ENCODE results near the gene MYO1E. TPM values are rescaled to one million over a fixed set of nuclear protein-coding genes. Genes with fewer than 3 reads are reported as not detected.

MYO1E gene
- total and polyA plus RNA-seq, 2 of the 4 experiments (the other 2 are of a cell fraction), result 13.4 to 37.3 TPM

DNA sequence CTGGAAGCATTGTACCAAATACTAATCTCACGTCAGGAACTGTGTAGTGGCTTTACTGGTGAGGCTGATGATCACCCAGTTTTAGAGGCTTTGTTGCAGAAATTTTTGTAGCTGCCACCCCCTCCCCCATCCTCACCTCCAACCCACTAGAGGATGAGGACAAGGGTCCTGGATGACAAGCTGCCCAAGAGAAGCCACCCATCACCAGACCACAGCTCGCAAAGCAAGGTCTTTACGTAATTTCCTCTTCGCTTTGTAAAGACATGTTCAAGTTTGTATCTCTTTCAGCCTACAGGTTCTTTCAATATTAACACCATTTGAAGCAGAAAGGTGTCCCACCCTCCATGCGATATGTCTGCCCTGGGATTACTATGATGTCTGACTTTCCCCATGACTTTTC is 91.8 kb downstream of the MYO1E start:
- Histone ChIP-seq H3K36me3 (ENCODE audit: control insufficient read depth, insufficient read depth, low read length) (no peaks in the 10 kb centered on the region), H4K8ac (ENCODE audit: low read depth in 2 of 2, low read length in 2 of 2) (no peak overlapping the region)
- in situ Hi-C loops (cut with MboI; ENCODE audit: low sequenced_read_pairs), result no loop called here

More for the DNA sequence above, 91.8 kb downstream of the MYO1E start:
- Histone ChIP-seq H3K4me1 (ENCODE audit: control insufficient read depth, insufficient read depth, low read length) (peaks cover 2% of the 10 kb centered on the region; the same call in 1 of the 2 replicates), H3K4me2 (ENCODE audit: low read depth, low read length) (no peak overlapping the region), H2AK9ac (replicated peaks; ENCODE audit: low read depth, low read length, poor library complexity) (no peak overlapping the region), H3K27me3 (ENCODE audit: control insufficient read depth, insufficient read depth, low read length) (no peaks in the 10 kb centered on the region), H3K4me3 (ENCODE audit: insufficient read depth, low read depth, low read length) (no peak overlapping the region), H3K18ac (ENCODE audit: low read depth, low read length) (no peak overlapping the region), H2AK5ac (ENCODE audit: low read depth, low read length) (no peak overlapping the region), H3K9me3 (ENCODE audit: control insufficient read depth, insufficient read depth, low read length) (no peaks in the 10 kb centered on the region), H4K20me1 (ENCODE audit: insufficient read depth, low read length) (peaks cover 8% of the 10 kb centered on the region; the same call in 1 of the 2 replicates), H2BK15ac (ENCODE audit: low read depth, low read length) (no peak overlapping the region), H3K9me1 (ENCODE audit: insufficient read depth, low read length) (peaks cover 13% of the 10 kb centered on the region), H2BK5ac (ENCODE audit: low read depth, low read length, poor library complexity, severe bottlenecking) (no peak overlapping the region), H3K9ac (ENCODE audit: low read depth, low read length) (no peak overlapping the region), H4K5ac (ENCODE audit: low read depth, low read length) (no peak overlapping the region), H4K91ac (ENCODE audit: insufficient read depth, low read depth, low read length) (no peak overlapping the region), H3K14ac (replicated peaks; ENCODE audit: low read depth, low read length) (no peak overlapping the region), H3K4ac (ENCODE audit: low read depth, low read length) (no peak overlapping the region), H3K56ac (ENCODE audit: extremely low read depth, insufficient read depth, low read length) (no peak overlapping the region), H3K27ac (ENCODE audit: insufficient read depth, low read length) (no peak overlapping the region), H2BK20ac (ENCODE audit: low read depth, low read length) (no peak overlapping the region), H2AFZ (replicated peaks; ENCODE audit: low read length, poor library complexity) (no peak overlapping the region), H3K23ac (ENCODE audit: low read depth, low read length) (no peak overlapping the region), H3K79me1 (ENCODE audit: low read depth in 1 of 2, low read length in 2 of 2) (peaks cover 55 to 57% of the 10 kb centered on the region in 2 experiments), H2BK120ac (ENCODE audit: low read depth, low read length) (no peak overlapping the region)
- dilution Hi-C loops (cut with HindIII; ENCODE audit: low sequenced_read_pairs, unreplicated experiment), result no loop called here
- no peak for DNase-seq
- intact Hi-C loops (cut with micrococcal nuclease), result no loop called here
- WGBS, 2 experiments (ENCODE audit: extremely low coverage in 2 of 2, insufficient read length in 1 of 2), result 100% methylated on average over 1 of the region's 5 CpGs; no CpG with 5 or more reads in 1 of the 2 experiments
- no peak for ATAC-seq (ENCODE audit: low read depth)
- TF ChIP-seq NFE2L2 (IDR thresholded peaks at IDR 0.05; ENCODE audit: low read depth, low read length), result no peak
- no peak for TF ChIP-seq BHLHE40 (IDR thresholded peaks at IDR 0.05; ENCODE audit: low read depth, low read length)
- TF ChIP-seq, protein P1, sequence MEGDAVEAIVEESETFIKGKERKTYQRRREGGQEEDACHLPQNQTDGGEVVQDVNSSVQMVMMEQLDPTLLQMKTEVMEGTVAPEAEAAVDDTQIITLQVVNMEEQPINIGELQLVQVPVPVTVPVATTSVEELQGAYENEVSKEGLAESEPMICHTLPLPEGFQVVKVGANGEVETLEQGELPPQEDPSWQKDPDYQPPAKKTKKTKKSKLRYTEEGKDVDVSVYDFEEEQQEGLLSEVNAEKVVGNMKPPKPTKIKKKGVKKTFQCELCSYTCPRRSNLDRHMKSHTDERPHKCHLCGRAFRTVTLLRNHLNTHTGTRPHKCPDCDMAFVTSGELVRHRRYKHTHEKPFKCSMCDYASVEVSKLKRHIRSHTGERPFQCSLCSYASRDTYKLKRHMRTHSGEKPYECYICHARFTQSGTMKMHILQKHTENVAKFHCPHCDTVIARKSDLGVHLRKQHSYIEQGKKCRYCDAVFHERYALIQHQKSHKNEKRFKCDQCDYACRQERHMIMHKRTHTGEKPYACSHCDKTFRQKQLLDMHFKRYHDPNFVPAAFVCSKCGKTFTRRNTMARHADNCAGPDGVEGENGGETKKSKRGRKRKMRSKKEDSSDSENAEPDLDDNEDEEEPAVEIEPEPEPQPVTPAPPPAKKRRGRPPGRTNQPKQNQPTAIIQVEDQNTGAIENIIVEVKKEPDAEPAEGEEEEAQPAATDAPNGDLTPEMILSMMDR (conservative IDR thresholded peaks at IDR 0.05; ENCODE audit: low read depth, low read length), result no peak
- TF ChIP-seq MAZ (IDR thresholded peaks at IDR 0.05; ENCODE audit: borderline replicate concordance, low read depth, low read length), result no peak
- TF ChIP-seq, protein P2, sequence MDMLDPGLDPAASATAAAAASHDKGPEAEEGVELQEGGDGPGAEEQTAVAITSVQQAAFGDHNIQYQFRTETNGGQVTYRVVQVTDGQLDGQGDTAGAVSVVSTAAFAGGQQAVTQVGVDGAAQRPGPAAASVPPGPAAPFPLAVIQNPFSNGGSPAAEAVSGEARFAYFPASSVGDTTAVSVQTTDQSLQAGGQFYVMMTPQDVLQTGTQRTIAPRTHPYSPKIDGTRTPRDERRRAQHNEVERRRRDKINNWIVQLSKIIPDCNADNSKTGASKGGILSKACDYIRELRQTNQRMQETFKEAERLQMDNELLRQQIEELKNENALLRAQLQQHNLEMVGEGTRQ (IDR thresholded peaks at IDR 0.05; ENCODE audit: low read depth, low read length), result no peak
- no peak for TF ChIP-seq FOS (IDR thresholded peaks at IDR 0.05; ENCODE audit: low read depth, low read length)
- TF ChIP-seq RAD21 (IDR thresholded peaks at IDR 0.05; ENCODE audit: low read length), result no peak
- TF ChIP-seq MXI1 (IDR thresholded peaks at IDR 0.05; ENCODE audit: borderline replicate concordance, low read depth, low read length), result no peak
- no peak for TF ChIP-seq CHD1 (IDR thresholded peaks at IDR 0.05; ENCODE audit: low read depth, low read length)
- no peak for TF ChIP-seq MAFK (IDR thresholded peaks at IDR 0.05; ENCODE audit: low read depth, low read length)
- no peak for TF ChIP-seq CEBPB (IDR thresholded peaks at IDR 0.05; ENCODE audit: low read depth, low read length)
- TF ChIP-seq POLR2A (IDR thresholded peaks at IDR 0.05; ENCODE audit: low read depth, low read length), result no peak
- TF ChIP-seq RCOR1 (IDR thresholded peaks at IDR 0.05; ENCODE audit: insufficient replicate concordance, low read length), result no peak
- no peak for TF ChIP-seq RFX5 (IDR thresholded peaks at IDR 0.05; ENCODE audit: low read depth, low read length)
- no peak for TF ChIP-seq SMC3 (IDR thresholded peaks at IDR 0.05; ENCODE audit: low read depth, low read length)
- TF ChIP-seq, protein P3, sequence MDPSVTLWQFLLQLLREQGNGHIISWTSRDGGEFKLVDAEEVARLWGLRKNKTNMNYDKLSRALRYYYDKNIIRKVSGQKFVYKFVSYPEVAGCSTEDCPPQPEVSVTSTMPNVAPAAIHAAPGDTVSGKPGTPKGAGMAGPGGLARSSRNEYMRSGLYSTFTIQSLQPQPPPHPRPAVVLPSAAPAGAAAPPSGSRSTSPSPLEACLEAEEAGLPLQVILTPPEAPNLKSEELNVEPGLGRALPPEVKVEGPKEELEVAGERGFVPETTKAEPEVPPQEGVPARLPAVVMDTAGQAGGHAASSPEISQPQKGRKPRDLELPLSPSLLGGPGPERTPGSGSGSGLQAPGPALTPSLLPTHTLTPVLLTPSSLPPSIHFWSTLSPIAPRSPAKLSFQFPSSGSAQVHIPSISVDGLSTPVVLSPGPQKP (IDR thresholded peaks at IDR 0.05; ENCODE audit: borderline replicate concordance, low read depth, low read length), result no peak
- BruUV-seq (replicated peaks), result no TSS peak
- CTCF ChIA-PET, result interaction anchor here (0.7 kb wide), 1 partner anchor 44 kb away, joined by 3 read pairs; no protein-coding TSS in a partner anchor
- POLR2A ChIA-PET (ENCODE audit: unreplicated experiment), result no interaction called here

Data from IMR-90 (cell line).